Stimulated activated CD4-positive, alpha-beta T cell treated with anti-CD3 and anti-CD28 coated beads, Interleukin-12 subunit alpha, Interleukin-12 subunit beta, amount 100 ng/mL, for 4 hours (primary cell): Measurements from ENCODE around the gene SAMD4A.

Source experiments
- DNase-seq: peaks from one replicate; pipeline ENCODE4 v3.0.0-alpha.2; 2020

Gene SAMD4A

GRCh38 chr14:54664961-54665360 is 98.0 kb downstream of the SAMD4A start:
- no peak for DNase-seq

- DNase-seq, result no peak
Observed at GRCh38 chr14:54665946-54666345, 99.0 kb downstream of the SAMD4A start.

GRCh38 chr14:54667026-54667744 is 100.3 kb downstream of the SAMD4A start:
- DNase-seq, result no peak

- no peak for DNase-seq
Observed at GRCh38 chr14:54667764-54668163, 100.8 kb downstream of the SAMD4A start.

- no peak for DNase-seq
Observed at GRCh38 chr14:54669721-54670561, 103.0 kb downstream of the SAMD4A start.

- no peak for DNase-seq
Observed at GRCh38 chr14:54671537-54671936, 104.6 kb downstream of the SAMD4A start.

- no peak for DNase-seq
Observed at GRCh38 chr14:54672181-54672580, 105.3 kb downstream of the SAMD4A start.

- no peak for DNase-seq
Observed at GRCh38 chr14:54672688-54673087, 105.8 kb downstream of the SAMD4A start.

- DNase-seq, result no peak
Observed at GRCh38 chr14:54673193-54674045, 106.5 kb downstream of the SAMD4A start.

GRCh38 chr14:54674046-54674741 is 107.3 kb downstream of the SAMD4A start:
- no peak for DNase-seq

GRCh38 chr14:54675236-54676128 is 108.6 kb downstream of the SAMD4A start:
- no peak for DNase-seq

- no peak for DNase-seq
Observed at GRCh38 chr14:54676812-54677708, 110.1 kb downstream of the SAMD4A start.

- DNase-seq, result no peak
Observed at GRCh38 chr14:54680651-54681050, 113.7 kb downstream of the SAMD4A start.

- no peak for DNase-seq
Observed at GRCh38 chr14:54681811-54682261, 114.9 kb downstream of the SAMD4A start.

GRCh38 chr14:54682578-54682977 is 115.7 kb downstream of the SAMD4A start:
- DNase-seq, result no peak

- no peak for DNase-seq
Observed at GRCh38 chr14:54683882-54684794, 117.2 kb downstream of the SAMD4A start.

- DNase-seq, result no peak
Observed at GRCh38 chr14:54685286-54685845, 118.4 kb downstream of the SAMD4A start.

- no peak for DNase-seq
Observed at GRCh38 chr14:54686219-54686870, 119.4 kb downstream of the SAMD4A start.
